H9 (cell line): ENCODE measurements around the gene ADAMTS2. TPM values are rescaled to one million over a fixed set of nuclear protein-coding genes. Genes with fewer than 3 reads are reported as not detected.

Experiments
- DNase-seq: peaks from one replicate; pipeline ENCODE4 v3.0.0-alpha.2; 2017
- H2AFZ ChIP-seq: one replicate; pipeline ENCODE4 v1.6.1; 2013; ENCODE audit warnings: mild to moderate bottlenecking, low read length, control low read depth, moderate library complexity
- H2AK5ac ChIP-seq: 2 replicates; pipeline ENCODE4 v1.6.1; 2013; ENCODE audit warnings: low read length, control low read depth, mixed read lengths; ENCODE audit not compliant: insufficient read length
- H2BK120ac ChIP-seq: one replicate; pipeline ENCODE4 v1.6.1; 2013; ENCODE audit warnings: low read depth, mild to moderate bottlenecking, low read length, control low read depth, inconsistent platforms; ENCODE audit not compliant: poor library complexity, severe bottlenecking
- H2BK12ac ChIP-seq: 2 replicates; pipeline ENCODE4 v1.6.1; 2013; ENCODE audit warnings: low read length, control low read depth, mixed read lengths, low read depth; ENCODE audit not compliant: insufficient read length
- H2BK15ac ChIP-seq: 2 replicates; pipeline ENCODE4 v1.6.1; 2013; ENCODE audit warnings: low read depth, low read length, control low read depth
- H2BK20ac ChIP-seq: one replicate; pipeline ENCODE4 v1.6.1; 2013; ENCODE audit warnings: low read depth, mild to moderate bottlenecking, low read length, control low read depth, inconsistent platforms; ENCODE audit not compliant: poor library complexity, severe bottlenecking
- H2BK5ac ChIP-seq: 2 replicates; pipeline ENCODE4 v1.6.1; 2013; ENCODE audit warnings: low read length, control low read depth, mixed read lengths; ENCODE audit not compliant: insufficient read length
- H3K14ac ChIP-seq: 2 replicates; pipeline ENCODE4 v1.6.1; 2013; ENCODE audit warnings: low read length, control low read depth; ENCODE audit not compliant: insufficient read depth
- H3K18ac ChIP-seq: 2 replicates; pipeline ENCODE4 v1.6.1; 2013; ENCODE audit warnings: low read depth, mild to moderate bottlenecking, mixed read lengths, low read length, control low read depth; ENCODE audit not compliant: insufficient read length
- H3K23ac ChIP-seq: 2 replicates; pipeline ENCODE4 v1.6.1; 2013; ENCODE audit warnings: low read length, control low read depth, mixed read lengths, low read depth; ENCODE audit not compliant: insufficient read length
- H3K23me2 ChIP-seq: 2 replicates; pipeline ENCODE4 v1.6.1; 2013; ENCODE audit warnings: low read depth, mild to moderate bottlenecking, mixed read lengths, low read length, control low read depth; ENCODE audit not compliant: insufficient read length, poor library complexity, severe bottlenecking
- H3K27ac ChIP-seq: 2 replicates; pipeline ENCODE4 v1.5.1; 2013; ENCODE audit warnings: low read length, control low read depth, mixed read lengths, low read depth; ENCODE audit not compliant: insufficient read length
- H3K27me3 ChIP-seq: 2 replicates; pipeline ENCODE4 v1.6.1; 2013; ENCODE audit warnings: low read length, control low read depth, inconsistent platforms; ENCODE audit not compliant: insufficient read depth
- H3K4ac ChIP-seq: 2 replicates; pipeline ENCODE4 v1.6.1; 2013; ENCODE audit warnings: low read depth, mild to moderate bottlenecking, control low read depth, inconsistent platforms, low read length, moderate library complexity
- H3K4me1 ChIP-seq: 2 replicates; pipeline ENCODE4 v1.6.1; 2013; ENCODE audit warnings: low read length, control low read depth, inconsistent platforms; ENCODE audit not compliant: insufficient read depth
- H3K4me2 ChIP-seq: 2 replicates; pipeline ENCODE4 v1.6.1; 2013; ENCODE audit warnings: low read length, control low read depth, mixed read lengths; ENCODE audit not compliant: insufficient read length, insufficient read depth
- H3K56ac ChIP-seq: 2 replicates; pipeline ENCODE4 v1.6.1; 2013; ENCODE audit warnings: low read depth, mild to moderate bottlenecking, mixed read lengths, low read length, control low read depth; ENCODE audit not compliant: insufficient read length
- H3K79me1 ChIP-seq: 2 replicates; pipeline ENCODE4 v1.6.1; 2013; ENCODE audit warnings: low read depth, mild to moderate bottlenecking, moderate library complexity, low read length, control low read depth, inconsistent platforms; ENCODE audit not compliant: insufficient read depth, poor library complexity, severe bottlenecking
- H3K79me2 ChIP-seq: 2 replicates; pipeline ENCODE4 v1.6.1; 2013; ENCODE audit warnings: low read length, control low read depth, inconsistent platforms; ENCODE audit not compliant: insufficient read depth
- H3K9ac ChIP-seq: 2 replicates; pipeline ENCODE4 v1.6.1; 2013; ENCODE audit warnings: low read length, control low read depth, mixed read lengths; ENCODE audit not compliant: insufficient read length; ENCODE audit errors: extremely low read depth
- H3K9me3 ChIP-seq: one replicate; pipeline ENCODE4 v1.6.1; 2013; ENCODE audit warnings: low read depth, low read length, inconsistent platforms; ENCODE audit not compliant: control insufficient read depth
- H3T11ph ChIP-seq: one replicate; pipeline ENCODE4 v1.6.1; 2013; ENCODE audit warnings: mild to moderate bottlenecking, low read length, control low read depth, inconsistent platforms
- H4K20me1 ChIP-seq: one replicate; pipeline ENCODE4 v1.6.1; 2013; ENCODE audit not compliant: control insufficient read depth, insufficient read length, insufficient read depth
- H4K5ac ChIP-seq: 2 replicates; pipeline ENCODE4 v1.6.1; 2013; ENCODE audit warnings: low read depth, mild to moderate bottlenecking, mixed read lengths, low read length, control low read depth; ENCODE audit not compliant: insufficient read length
- H4K8ac ChIP-seq: replicated peaks from 2 replicates; pipeline ENCODE4 v1.6.1; 2013; ENCODE audit warnings: low read length, control low read depth, mixed read lengths, low read depth; ENCODE audit not compliant: insufficient read length
- H4K91ac ChIP-seq: 2 replicates; pipeline ENCODE4 v1.6.1; 2013; ENCODE audit warnings: low read depth, mild to moderate bottlenecking, moderate library complexity, mixed read lengths, low read length, control low read depth; ENCODE audit not compliant: insufficient read length
- H3K27ac Mint-ChIP-seq, 3 experiments: 2 replicates in 2 of 3; 3 replicates in 1 of 3; pipeline ENCODE4 v1.8.0; 2020 to 2021; ENCODE audit warnings: mixed read lengths in 3 of 3, mild to moderate bottlenecking in 1 of 3, moderate library complexity in 1 of 3
- H3K27me3 Mint-ChIP-seq: 2 replicates; pipeline ENCODE4 v1.8.0; 2021; ENCODE audit warnings: low read depth, mild to moderate bottlenecking, moderate library complexity, mixed read lengths
- H3K36me3 Mint-ChIP-seq, 3 experiments: 2 replicates in 2 of 3; 3 replicates in 1 of 3; pipeline ENCODE4 v1.8.0; 2020 to 2021; ENCODE audit warnings: low read depth in 3 of 3, mixed read lengths in 3 of 3; ENCODE audit not compliant: insufficient read depth in 1 of 3
- H3K4me1 Mint-ChIP-seq, 2 experiments: 2 replicates each; pipeline ENCODE4 v1.8.0; 2020; ENCODE audit warnings: mixed read lengths in 2 of 2
- H3K4me3 Mint-ChIP-seq, 2 experiments: 2 replicates in 1 of 2; 3 replicates in 1 of 2; pipeline ENCODE4 v1.8.0; 2020 to 2021; ENCODE audit warnings: mild to moderate bottlenecking in 2 of 2, mixed read lengths in 2 of 2, moderate library complexity in 1 of 2
- H3K9me3 Mint-ChIP-seq, 2 experiments: 2 replicates in 1 of 2; 3 replicates in 1 of 2; pipeline ENCODE4 v1.8.0; 2020; ENCODE audit warnings: mild to moderate bottlenecking in 2 of 2, mixed read lengths in 2 of 2, moderate library complexity in 1 of 2
- WGBS: extraction: QIAGEN DNeasy Blood & Tissue Kit; methylation state at CpG from one replicate; pipeline ENCODE4 v1.1.7; 2013; ENCODE audit warnings: missing lambda C conversion rate, low lambda C conversion rate, mixed read lengths; ENCODE audit not compliant: insufficient read length; ENCODE audit errors: extremely low coverage; 5-methylcytosine and 5-hydroxymethylcytosine counted together
- total RNA-seq: library from RNA; stranded (reverse); gene quantifications from 2 replicates; pipeline ENCODE4 v1.2.1, GENCODE V29; 2021
- TF ChIP-seq, protein P1 (sequence below): fragments of 200-600 bp; sonication (generic); conservative IDR thresholded peaks from 3 replicates; pipeline ENCODE4 v1.8.0; 2021; ENCODE audit warnings: antibody characterized with exemption, mild to moderate bottlenecking

ADAMTS2 gene
- total RNA-seq, 1 experiment from 2014 or later = 5.4 TPM

DNA sequence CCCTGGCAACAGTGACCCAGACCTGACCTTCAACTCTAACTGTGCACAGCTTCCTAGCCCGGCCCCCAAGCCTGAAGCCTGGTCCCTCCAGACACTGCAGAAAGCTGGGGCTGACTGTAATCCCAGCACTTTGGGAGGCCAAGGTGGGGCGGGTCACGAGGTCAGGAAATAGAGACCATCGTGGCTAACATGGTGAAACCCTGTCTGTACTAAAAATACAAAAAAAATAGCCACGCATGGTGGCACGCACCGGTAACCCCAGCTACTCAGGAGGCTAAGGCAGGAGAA, 35.9 kb downstream of the ADAMTS2 start:
- H3K23ac ChIP-seq = no peak overlapping the region
- H2AK5ac ChIP-seq = no peak overlapping the region
- Mint-ChIP-seq H3K4me1 (no peaks in the 10 kb centered on the region), H3K9me3 (peaks cover 17 to 25% of the 10 kb centered on the region in 2 experiments), H3K27ac (no peak overlapping the region), H3K4me3 (no peak overlapping the region), H3K36me3 (peaks cover 0 to 3% (median 0%) of the 10 kb centered on the region in 3 experiments; a peak in 2 of 7 replicates), H3K27me3 (peaks cover 2% of the 10 kb centered on the region; the same call in 1 of the 2 replicates)
- no peak overlapping the region for H3K4me2 ChIP-seq
- no peak overlapping the region for H4K8ac ChIP-seq
- no peak overlapping the region for H2AFZ ChIP-seq
- TF ChIP-seq, protein P1, sequence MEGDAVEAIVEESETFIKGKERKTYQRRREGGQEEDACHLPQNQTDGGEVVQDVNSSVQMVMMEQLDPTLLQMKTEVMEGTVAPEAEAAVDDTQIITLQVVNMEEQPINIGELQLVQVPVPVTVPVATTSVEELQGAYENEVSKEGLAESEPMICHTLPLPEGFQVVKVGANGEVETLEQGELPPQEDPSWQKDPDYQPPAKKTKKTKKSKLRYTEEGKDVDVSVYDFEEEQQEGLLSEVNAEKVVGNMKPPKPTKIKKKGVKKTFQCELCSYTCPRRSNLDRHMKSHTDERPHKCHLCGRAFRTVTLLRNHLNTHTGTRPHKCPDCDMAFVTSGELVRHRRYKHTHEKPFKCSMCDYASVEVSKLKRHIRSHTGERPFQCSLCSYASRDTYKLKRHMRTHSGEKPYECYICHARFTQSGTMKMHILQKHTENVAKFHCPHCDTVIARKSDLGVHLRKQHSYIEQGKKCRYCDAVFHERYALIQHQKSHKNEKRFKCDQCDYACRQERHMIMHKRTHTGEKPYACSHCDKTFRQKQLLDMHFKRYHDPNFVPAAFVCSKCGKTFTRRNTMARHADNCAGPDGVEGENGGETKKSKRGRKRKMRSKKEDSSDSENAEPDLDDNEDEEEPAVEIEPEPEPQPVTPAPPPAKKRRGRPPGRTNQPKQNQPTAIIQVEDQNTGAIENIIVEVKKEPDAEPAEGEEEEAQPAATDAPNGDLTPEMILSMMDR = no peak
- H4K5ac ChIP-seq = no peak overlapping the region
- no peak overlapping the region for H2BK120ac ChIP-seq
- H3K79me1 ChIP-seq = no peaks in the 10 kb centered on the region
- H2BK15ac ChIP-seq = no peak overlapping the region
- H3K14ac ChIP-seq = no peak overlapping the region
- H2BK5ac ChIP-seq = no peak overlapping the region
- no peak overlapping the region for H3K56ac ChIP-seq
- no peak overlapping the region for H2BK20ac ChIP-seq
- no peak overlapping the region for H3K27ac ChIP-seq
- no peaks in the 10 kb centered on the region for H3K27me3 ChIP-seq
- H3K23me2 ChIP-seq = no peaks in the 10 kb centered on the region
- H3K79me2 ChIP-seq = no peaks in the 10 kb centered on the region
- no peak overlapping the region for H4K91ac ChIP-seq
- no peak for DNase-seq
- no CpG with 5 or more reads among the region's 7 CpGs for WGBS
- no peaks in the 10 kb centered on the region for H3K9me3 ChIP-seq
- no peaks in the 10 kb centered on the region for H4K20me1 ChIP-seq
- H3K4me1 ChIP-seq = no peaks in the 10 kb centered on the region
- no peak overlapping the region for H3T11ph ChIP-seq
- no peak overlapping the region for H2BK12ac ChIP-seq
- no peak overlapping the region for H3K4ac ChIP-seq
- no peak overlapping the region for H3K9ac ChIP-seq
- no peak overlapping the region for H3K18ac ChIP-seq
